ENCODE measurements around the gene OR1M1.
A peak's percentile ranks its signal among the peaks of the same experiment; 100 is the strongest.

The OR1M1 gene

DNA sequence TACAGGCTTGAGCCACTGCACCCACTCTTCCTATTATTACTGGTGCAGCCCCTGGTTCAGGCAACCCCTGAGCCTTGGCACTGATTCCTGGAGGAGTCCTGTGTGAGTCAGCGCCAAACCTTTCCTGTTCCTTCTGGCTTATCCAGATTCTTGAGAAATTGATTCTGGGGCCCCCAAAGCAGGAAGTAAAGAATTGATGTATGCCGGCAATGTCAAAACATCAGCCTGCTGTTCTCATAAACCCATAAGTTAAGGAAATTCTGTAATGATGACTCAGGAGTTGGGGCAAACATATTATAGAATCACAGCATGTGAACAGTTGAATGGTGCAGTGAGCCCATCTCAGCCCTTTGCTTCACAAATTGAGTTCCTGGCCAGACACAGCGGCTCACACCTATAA is 41.3 kb downstream of the OR1M1 start:
- DNase-seq (ENCODE audit: low read depth) = peak; percentile 62
- TF ChIP-seq, protein P1, sequence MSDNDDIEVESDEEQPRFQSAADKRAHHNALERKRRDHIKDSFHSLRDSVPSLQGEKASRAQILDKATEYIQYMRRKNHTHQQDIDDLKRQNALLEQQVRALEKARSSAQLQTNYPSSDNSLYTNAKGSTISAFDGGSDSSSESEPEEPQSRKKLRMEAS (IDR thresholded peaks at IDR 0.05; ENCODE audit: low read depth, low read length) = no peak
- TF ChIP-seq, protein P2, sequence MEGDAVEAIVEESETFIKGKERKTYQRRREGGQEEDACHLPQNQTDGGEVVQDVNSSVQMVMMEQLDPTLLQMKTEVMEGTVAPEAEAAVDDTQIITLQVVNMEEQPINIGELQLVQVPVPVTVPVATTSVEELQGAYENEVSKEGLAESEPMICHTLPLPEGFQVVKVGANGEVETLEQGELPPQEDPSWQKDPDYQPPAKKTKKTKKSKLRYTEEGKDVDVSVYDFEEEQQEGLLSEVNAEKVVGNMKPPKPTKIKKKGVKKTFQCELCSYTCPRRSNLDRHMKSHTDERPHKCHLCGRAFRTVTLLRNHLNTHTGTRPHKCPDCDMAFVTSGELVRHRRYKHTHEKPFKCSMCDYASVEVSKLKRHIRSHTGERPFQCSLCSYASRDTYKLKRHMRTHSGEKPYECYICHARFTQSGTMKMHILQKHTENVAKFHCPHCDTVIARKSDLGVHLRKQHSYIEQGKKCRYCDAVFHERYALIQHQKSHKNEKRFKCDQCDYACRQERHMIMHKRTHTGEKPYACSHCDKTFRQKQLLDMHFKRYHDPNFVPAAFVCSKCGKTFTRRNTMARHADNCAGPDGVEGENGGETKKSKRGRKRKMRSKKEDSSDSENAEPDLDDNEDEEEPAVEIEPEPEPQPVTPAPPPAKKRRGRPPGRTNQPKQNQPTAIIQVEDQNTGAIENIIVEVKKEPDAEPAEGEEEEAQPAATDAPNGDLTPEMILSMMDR (IDR thresholded peaks at IDR 0.05; ENCODE audit: low read depth, low read length) = no peak
- TF ChIP-seq POLR2A (IDR thresholded peaks at IDR 0.05; ENCODE audit: extremely low read depth, insufficient read length) = no peak
- no peak for TF ChIP-seq MYC (IDR thresholded peaks at IDR 0.05; ENCODE audit: low read depth, low read length)
- no peak overlapping the region for H3K4me3 ChIP-seq (ENCODE audit: low read depth, low read length)

DNA sequence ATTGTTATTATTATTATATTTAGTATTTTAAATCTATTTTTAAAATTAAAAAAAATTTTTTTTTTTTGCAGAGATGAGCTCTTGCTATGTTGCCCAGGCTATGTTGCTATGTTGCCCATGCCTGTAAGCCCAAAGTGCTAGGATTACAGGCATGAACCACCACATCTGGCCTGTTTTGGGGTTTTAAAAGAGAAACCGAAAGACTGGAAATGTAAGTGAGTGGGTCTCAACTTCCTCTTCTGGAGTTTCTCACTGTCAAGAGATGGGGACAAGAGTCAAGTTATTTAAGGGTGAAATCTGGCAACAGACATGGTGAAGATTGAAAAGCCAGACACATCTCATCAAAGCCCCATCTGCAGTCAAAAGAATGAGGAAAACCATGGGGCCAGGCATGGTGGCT is 44.1 kb downstream of the OR1M1 start:
- TF ChIP-seq, protein P2 (IDR thresholded peaks at IDR 0.05; ENCODE audit: low read depth, low read length) = no peak
- TF ChIP-seq, protein P1 (IDR thresholded peaks at IDR 0.05; ENCODE audit: low read depth, low read length) = no peak
- TF ChIP-seq MYC (IDR thresholded peaks at IDR 0.05; ENCODE audit: low read depth, low read length) = no peak
- no peak for TF ChIP-seq POLR2A (IDR thresholded peaks at IDR 0.05; ENCODE audit: extremely low read depth, insufficient read length)
- peak; percentile 73 for DNase-seq (ENCODE audit: low read depth)
- no peak overlapping the region for H3K4me3 ChIP-seq (ENCODE audit: low read depth, low read length)

DNA sequence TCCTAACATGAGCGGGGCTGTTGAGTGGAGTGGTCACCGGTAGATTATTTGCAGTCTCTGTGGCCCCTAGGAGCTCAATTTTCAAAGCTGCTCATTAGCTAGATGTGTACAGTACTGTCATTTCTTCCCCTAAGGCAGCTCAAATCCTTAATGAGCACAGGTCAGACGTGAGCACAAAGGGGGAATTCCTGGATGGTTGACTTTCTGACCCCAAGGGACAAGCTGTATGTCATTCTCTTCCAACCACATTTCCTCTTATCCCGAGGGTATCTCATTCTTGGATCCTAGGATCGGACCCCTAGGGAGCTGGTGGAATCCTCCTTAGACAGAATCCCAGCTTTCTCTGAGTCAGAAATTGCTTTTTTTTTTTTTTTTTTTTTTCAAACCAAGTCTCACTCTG is 45.6 kb downstream of the OR1M1 start:
- H3K4me3 ChIP-seq (ENCODE audit: low read depth, low read length) = no peak overlapping the region
- no peak for DNase-seq (ENCODE audit: low read depth)
- TF ChIP-seq, protein P1 (IDR thresholded peaks at IDR 0.05; ENCODE audit: low read depth, low read length) = no peak
- no peak for TF ChIP-seq POLR2A (IDR thresholded peaks at IDR 0.05; ENCODE audit: extremely low read depth, insufficient read length)

DNA sequence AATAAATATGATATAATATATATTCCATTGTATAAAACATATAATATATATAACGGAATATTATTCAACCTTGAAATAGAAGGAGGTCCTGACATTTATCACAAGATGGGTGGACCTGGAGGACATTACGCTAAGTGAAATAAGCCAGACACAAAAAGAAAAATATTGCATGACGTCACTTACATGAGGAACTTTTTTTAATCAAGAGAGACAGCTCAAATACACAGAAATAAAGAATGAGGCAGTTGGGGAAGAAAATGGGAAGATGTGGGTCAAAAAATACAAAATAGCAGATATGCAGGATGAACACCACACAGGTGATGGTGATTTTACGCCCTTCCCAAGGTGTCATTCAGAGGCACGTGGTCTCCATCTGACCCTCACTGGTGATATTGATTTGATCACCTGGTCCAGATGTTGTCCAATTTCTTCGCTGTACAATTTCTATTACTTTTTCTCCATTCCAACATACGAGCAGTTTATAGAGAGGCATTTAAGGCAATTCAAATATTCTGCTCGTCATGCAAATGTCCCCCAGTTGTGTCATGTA is 52.8 kb downstream of the OR1M1 start:
- DNase-seq (ENCODE audit: low read depth) = peak; percentile 36
- TF ChIP-seq, protein P1 (IDR thresholded peaks at IDR 0.05; ENCODE audit: low read depth, low read length) = peak; percentile 92
- no peak for TF ChIP-seq MYC (IDR thresholded peaks at IDR 0.05; ENCODE audit: low read depth, low read length)
- H3K4me3 ChIP-seq (ENCODE audit: low read depth, low read length) = peak overlapping the region; percentile 70

DNA sequence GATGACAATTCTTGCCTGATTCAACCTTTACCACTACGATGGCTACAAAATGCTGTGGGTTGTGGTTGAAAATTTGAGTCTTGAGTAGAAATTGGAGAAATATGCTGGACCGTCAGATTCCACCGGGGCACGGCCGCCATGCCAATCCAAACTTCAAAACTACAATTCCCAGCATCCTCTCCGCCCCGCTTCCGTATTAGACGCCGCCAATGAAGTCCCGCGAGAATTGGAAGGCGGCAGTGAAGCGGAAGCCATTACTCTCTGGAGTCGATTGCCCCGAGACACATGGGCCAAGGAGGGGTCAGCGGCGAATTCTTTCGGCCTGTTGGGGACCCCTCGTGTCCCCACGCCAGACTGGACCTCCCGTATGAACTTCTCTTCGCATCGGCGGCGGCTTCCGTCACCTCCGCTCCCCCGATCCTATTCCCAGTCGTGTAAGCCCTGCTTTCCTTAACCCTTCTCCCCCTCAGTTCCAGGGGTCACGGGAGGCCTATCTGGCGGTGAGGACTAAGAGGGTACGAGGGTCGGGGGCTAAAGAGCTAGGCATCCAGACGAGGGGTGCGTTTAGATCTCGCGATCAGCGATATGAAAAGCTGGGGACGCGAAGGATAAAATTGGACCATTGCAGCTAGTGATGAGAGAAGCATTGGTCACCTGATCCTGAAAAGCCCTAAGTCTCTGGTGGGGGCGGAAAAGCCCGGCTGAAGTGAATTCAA is 53.5 kb downstream of the OR1M1 start, which contains the start of gene ZNF317:
Gene ZNF317 (plus strand): TSS at position 239 of the 716 bp plus-strand sequence. CDS start 15,620 bp downstream, outside the sequence.
- TF ChIP-seq MYC (IDR thresholded peaks at IDR 0.05; ENCODE audit: low read depth, low read length) (peak; percentile 98), POLR2A (IDR thresholded peaks at IDR 0.05; ENCODE audit: extremely low read depth, insufficient read length) (peak; percentile 99)
- TF ChIP-seq, protein P1 (IDR thresholded peaks at IDR 0.05; ENCODE audit: low read depth, low read length) = peak; percentile 77
- TF ChIP-seq, protein P2 (IDR thresholded peaks at IDR 0.05; ENCODE audit: low read depth, low read length) = no peak
- H3K4me3 ChIP-seq (ENCODE audit: low read depth, low read length) = peak within 1 kb of the TSS; percentile 70

DNA sequence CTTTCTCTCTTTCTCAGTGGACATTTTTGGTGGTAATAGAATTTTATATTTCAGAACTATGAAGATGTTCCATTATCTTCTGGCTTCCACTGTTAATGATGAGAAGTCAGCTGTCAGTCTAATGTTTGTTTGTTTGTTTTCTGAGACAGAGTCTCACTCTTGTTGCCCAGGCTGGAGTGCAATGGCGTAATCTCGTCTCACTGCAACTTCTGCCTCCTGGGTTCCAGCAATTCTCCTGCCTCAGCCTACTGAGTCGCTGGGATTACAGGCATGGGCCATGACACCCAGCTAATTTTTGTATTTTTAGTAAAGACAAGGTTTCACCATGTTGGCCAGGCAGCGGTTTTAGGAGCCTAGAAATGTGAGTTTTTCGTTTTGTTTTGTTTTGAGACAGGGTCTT is 58.1 kb downstream of the OR1M1 start:
- TF ChIP-seq, protein P2 (IDR thresholded peaks at IDR 0.05; ENCODE audit: low read depth, low read length) = no peak
- TF ChIP-seq, protein P1 (IDR thresholded peaks at IDR 0.05; ENCODE audit: low read depth, low read length) = no peak
- no peak for TF ChIP-seq MYC (IDR thresholded peaks at IDR 0.05; ENCODE audit: low read depth, low read length)
- no peak for TF ChIP-seq POLR2A (IDR thresholded peaks at IDR 0.05; ENCODE audit: extremely low read depth, insufficient read length)
- no peak overlapping the region for H3K4me3 ChIP-seq (ENCODE audit: low read depth, low read length)
- DNase-seq (ENCODE audit: low read depth) = peak; percentile 45

More for the DNA sequence above, 53.5 kb downstream of the OR1M1 start, which contains the start of gene ZNF317:
- DNase-seq (ENCODE audit: low read depth) = peak; percentile 99

All from NB4 (cell line).